GM19035 (cell line): ENCODE results near the gene ZDHHC8.

Experiments used
- ATAC-seq: cut with Tn5 transposase; IDR thresholded peaks from one replicate; pipeline ENCODE4 v1.9.1; 2021; ENCODE audit not compliant: unreplicated experiment

Gene ZDHHC8

GRCh38 chr22:20095521-20095920, 36.1 kb upstream of the ZDHHC8 start:
- ATAC-seq: no peak

DNA sequence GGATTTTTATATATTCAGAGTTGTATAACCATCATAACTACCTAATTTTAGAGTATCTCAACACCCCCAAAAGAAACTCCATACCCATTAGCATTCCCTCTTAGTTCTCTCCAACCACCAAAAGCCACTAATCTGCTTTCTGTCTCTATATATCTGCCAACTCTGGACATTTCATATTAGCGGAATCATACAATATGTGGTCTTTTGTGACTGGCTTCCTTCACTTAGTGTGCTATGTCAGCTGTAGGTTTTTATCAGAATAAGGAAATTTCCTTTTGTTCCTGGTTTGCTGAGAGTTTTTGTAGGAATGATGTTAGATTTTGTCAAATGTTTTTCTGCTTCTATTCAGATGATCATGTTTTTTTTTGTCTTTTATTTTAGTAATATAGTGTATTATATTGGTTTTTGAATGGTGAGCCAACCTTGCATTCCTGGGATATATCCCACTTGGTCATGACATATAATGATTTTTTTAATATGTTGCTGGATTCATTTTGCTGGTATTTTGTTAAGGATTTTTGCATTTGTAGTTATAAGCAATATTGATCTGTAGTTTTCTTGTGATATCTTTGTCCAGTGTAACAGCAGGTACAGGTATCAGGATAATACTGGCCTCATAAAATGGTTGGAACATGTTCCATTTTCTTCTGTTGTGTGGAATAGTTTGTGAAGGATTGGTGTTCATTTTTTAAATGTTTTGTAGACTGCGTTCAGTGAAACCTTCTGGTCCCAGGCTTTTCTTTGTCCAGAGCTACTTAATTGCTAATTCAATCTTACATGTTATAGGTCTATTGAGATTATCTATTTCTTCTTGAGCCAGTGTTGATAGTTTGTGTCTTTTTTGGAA, 34.8 kb upstream of the ZDHHC8 start:
- no peak for ATAC-seq

DNA sequence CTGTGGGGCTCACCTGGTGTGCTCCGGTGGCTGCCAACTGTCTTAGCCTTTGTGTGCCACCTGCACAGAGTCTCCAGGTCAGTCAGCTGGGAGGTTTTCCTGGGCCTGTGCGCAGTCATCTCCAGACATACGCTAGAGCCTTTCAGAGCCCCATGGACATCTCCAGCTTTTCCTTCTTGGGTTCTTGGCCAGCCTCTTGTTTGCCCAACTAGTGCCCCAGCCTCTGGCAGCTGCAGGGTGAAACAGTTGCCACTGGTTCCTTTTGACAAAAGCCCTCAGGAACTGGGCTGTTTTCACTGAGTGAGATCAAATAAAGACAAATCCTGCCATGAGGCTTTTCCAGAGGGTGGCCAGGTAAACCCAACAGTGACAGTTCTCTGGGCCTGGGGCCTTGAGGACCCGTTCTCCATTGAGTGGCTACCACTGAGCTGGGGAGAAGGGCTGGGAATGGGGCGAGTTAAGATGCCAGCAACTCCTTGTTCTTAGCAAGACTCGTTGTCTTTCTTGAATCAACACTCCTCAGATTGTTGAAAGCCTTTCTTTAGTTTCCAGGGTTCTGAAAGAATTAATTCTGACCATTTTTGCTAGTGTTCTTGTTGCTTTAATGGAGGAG, 32.4 kb upstream of the ZDHHC8 start:
- no peak for ATAC-seq

DNA sequence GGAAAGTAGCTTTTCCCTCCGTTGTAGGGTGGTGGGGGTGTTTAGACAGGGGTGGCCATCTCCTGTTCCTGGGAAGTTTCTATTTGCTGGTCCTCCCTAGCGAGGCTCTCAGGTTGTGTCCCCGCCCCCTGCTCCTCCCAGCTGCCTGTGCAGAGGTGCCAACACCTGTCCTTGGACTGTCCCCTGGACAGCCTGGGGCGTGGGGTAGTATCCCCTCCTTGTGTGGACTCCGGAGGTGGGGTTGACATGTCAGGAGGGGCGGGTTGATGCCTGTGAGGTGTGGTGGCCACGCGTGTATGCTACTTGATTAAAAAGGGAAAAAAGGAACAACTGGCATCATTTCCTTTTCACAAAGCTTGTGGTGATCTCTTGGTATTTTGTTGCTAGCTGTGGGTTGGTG, 30.0 kb upstream of the ZDHHC8 start:
- no peak for ATAC-seq

DNA sequence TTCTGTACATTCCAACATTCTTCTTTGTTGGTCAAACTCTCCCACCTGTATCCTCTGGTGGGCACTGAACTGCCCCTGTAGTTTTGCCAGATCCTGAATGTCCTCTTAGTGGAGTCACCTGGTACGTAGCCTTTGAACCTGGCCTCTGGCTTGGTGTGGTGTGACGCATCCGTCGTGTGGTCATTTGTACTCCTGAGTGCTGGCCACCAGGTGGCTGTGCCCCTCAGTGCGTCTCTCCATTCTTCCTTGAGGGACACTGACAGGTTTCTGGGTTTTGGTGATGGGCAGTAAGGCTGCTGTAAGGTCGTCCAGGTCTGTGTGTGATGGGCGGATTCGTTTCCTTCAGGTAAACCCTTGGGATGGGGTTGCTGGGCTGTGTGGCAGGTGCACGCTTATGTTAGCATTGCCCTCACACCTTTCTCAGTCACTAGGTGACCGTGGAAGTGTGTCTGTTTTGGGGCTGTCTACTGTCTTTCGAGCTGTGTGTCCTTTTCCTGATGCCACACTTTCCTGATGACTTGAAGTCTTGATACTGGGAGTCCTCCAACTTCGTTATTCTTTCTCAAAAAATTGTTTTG, 29.3 kb upstream of the ZDHHC8 start:
- ATAC-seq: no peak

DNA sequence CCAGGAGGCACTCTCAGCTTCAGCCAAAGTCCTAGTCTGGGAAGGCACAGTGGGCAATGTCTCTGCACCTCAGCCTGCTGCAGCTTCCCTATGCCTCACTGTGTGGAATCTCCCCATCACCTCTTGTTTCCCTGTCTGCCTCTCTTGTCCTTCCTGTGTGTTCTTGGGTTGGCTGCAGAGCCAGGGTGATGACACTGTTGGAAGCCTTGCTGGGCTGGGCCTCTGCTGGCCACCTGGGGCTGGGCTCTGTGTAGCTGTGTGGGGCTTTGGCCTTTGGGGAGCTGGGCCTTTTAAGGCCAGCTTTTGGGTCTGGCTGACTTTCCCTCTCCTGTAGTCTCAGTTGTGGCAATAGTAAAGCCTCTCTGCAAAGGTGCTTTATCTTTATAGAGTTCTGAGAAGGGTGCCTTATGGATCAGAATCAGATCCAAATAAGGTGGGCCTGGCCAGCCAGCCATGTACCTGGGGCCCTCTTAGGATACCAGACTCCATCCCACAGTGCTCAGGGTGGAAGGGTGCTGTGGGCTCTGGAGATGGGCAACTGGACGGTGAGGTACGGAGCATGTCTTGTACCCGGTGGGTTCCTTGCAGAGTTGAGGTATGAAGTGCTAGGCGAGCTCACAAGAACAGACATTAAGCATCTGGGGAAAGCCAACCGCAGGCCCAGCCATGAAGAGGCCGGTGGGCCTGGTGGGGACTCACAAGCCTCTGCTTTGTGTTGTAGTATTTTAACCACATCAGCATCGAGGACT, 26.0 kb upstream of the ZDHHC8 start:
- no peak for ATAC-seq

GRCh38 chr22:20106205-20106848, 25.3 kb upstream of the ZDHHC8 start:
- no peak for ATAC-seq

DNA sequence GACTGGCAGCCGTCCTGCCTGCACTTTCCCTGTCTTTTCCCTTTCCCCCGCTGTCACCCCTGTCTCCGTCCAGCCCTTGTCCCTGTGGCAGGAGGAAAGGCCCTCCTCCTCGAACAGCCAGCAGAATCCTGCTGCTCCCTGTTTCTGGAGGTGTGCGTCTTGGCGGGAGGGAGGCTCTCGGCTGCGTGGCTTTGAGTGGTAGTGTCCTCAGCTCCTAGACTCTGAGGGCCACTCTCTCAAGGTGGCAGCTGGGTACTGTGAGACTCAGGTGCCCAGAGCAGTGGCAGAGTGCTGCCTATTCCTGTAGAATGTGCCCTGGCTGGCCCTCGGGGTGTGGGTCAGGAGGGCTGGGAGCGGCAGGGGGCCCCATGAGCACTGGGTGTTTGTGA, 24.8 kb upstream of the ZDHHC8 start:
- no peak for ATAC-seq

DNA sequence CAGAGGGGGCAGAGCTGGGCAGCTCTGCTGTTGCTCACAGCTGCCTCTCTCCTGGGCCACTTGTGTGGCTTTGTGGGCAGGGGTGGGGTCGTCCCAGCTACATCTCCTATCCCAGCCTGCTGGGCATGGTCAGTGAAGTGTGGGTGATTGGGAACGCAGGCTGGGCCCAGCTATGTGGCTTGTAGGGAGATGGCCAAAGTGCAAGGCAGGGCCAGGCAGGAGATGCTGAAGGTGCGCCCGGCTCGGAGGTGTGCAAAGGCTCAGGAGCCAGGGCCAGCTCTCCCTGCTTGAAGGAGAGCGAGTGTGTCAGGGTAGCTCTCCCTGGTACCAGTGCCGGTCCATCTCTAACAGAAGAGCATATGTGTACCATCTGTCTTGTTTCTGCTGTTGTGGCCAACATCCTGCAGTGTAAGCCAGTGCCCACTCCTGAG, 24.1 kb upstream of the ZDHHC8 start:
- ATAC-seq: no peak

DNA sequence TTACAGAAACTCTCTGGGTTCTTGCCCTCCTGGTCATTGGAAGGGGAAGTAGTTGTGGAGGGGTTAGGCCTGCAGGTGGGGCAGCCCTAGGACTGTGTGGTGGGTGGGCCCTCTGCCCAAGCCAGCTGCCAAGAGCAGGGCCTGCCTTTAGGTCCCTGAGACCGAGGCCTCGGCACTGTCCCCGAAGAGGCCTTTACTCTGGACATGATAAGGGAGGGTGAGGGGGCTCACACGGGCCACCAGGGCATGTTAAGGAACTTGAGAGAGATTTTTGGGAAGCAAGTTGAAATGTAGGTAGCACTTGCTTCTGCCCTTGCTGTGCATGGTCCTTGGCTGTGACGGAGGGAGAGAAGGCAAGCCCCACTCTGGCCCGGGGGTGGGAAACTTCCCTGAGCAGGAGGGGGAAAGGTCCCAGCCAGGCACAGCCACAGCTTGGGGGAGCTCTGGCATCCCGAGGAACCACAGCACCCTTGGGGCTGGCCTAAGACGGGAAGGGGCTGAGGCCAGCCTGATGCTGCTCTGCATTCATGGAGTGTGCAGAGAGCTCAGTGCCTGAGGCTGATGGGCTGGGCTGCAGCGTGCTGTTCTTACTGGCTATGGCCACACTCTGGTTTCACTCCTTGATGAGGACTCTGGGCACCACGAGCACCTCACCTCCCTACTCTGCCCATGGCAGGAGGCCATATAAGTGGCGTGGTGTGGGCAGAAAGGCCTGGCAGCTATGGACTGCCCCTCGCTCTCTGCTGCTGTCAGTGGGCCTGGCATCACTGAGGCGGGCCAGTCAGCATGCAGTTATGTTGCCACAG, 23.4 kb upstream of the ZDHHC8 start:
- no peak for ATAC-seq

DNA sequence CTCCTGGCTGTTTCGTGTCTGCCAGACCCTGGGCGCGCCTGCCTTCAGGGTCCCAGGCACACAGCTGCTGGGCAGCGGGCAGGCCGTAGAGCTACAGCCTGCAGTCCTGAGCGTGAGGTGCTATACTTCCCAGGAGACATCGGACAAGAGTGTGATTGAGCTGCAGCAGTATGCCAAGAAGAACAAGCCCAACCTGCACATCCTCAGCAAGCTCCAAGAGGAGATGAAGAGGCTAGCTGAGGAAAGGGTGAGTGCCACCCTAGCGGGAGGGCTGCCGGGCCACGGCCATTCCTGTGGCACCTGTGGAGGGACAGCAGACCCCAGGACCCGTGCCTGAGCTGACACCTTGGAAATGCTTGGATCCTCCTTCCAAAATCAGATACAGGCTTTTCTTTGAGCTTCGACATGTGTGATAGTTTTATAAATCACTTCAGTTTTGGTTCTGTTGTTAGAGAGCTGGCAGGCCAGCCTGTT, 22.8 kb upstream of the ZDHHC8 start:
- no peak for ATAC-seq

- no peak for ATAC-seq
Measured at GRCh38 chr22:20109411-20110358, 21.9 kb upstream of the ZDHHC8 start.

DNA sequence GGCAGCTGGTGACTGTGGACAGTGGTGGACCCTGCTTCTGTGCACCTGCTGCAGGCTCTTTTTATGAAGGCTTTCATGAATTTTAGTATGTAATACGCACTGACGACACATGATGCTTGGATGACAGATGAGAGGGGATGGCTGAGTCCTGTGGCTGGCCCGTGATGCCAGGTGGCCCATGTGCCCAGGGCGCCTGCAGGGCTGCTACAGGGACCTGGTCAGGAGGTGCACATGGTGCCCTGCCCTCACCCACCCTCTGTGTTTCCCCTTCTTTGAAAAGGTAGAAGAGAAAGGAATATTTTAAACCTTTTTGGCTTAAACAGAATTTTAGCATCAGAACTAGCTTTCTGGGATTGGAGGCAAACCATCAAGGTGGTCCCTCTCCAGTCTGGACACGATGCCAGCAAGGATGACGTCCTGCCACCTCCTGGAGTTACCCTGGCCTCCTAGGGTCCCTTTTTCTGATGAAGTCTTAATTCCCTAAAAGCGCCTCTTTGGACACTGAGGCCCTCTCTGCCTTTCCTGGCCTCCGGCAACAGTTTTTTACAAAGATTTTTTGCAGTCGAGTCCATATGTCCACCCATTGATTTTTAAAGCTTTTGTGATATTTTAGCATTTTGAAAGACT, 21.1 kb upstream of the ZDHHC8 start:
- no peak for ATAC-seq

- ATAC-seq: no peak
Measured at GRCh38 chr22:20111045-20111688, 20.4 kb upstream of the ZDHHC8 start.

DNA sequence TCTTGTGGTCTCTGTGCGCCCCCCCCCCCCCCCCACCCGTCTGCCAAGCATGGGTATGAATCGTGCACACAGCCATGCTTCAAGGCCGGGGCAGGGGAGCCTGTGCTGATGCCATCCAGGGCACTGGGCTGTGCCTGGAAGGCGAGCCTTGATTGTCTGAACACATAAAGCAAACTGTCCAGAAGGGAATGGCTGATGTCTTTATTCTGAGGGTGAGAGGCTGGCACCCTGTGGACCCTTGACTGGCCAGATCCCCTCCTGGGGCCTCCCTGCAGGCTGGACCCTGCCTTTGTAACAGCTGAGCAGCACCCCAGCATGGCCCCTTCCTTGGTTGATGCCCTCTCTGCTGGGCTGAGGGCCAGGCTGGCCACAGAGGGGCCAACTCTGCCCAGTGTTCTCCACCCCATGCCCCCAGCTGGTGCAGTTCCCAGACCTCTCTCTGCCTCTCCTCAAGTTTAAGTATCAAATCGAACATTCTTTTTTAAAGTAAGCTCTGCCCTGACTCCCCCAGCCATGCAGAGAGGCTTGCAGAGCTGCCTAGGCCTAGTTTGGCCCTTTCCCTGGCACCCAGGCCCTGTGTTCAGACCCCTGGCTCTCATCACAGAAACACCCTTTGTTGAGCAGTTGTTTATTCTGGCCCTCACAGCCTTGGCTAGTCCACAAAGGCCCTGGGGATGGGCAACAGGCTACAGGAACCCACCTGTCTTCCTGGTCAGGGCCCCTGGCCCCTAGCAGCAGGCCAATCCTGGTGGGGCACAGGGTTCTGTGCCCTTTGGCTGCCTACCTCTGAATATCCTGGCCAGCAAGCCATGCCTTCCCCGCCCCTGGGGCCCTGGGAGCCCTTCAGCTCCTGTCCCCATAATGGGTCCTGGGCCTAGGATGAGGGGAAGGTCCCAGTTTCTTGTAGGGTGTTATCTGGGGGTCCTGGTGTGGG, 19.6 kb upstream of the ZDHHC8 start:
- ATAC-seq: no peak

DNA sequence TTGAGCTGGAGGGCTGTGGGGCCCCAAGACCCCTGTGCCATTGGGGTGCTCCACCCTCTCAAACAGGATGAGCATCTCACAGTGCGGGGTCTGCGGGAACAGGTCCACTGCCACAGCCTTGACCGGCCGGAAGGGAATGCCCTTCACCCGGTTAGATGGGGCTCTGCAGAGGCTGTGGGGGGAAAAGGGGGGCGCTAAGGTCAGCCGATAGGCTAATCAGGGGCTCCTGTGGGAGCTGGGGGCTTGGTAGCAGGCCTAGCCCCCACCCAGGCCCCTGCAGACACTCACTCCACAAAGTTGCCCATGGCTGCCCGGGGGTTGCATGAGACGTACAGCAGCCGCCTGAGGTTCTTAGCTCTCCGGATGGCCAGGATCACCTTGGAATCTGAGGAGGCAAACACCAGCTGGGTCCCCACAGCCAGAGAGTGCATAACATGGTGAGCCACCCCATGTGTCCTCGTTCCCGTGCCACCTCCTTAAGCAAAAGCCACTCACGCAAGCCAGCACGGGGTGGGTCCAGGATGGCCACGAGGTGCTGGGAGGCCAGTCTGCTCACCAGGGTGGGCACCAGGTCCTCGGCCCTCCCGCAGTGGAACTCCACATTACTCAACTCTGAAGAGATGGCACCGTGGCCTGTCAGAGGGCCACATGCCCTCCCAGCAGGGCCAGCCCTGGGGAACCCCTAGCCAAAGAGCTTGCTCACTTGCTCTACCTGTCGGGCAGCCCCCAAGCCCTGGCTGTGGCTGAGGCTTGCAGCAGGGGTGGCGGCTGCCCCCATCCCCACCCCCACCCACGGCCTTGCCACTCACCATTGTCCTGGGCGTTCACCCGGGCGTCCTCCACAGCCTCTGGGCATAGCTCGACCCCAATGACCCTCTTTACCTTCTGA, 18.7 kb upstream of the ZDHHC8 start:
- no peak for ATAC-seq
